GM19351 (cell line): ENCODE measurements around the gene GRM5.
"Not testable (repeated sequence)": the region's sequence is repeated elsewhere in the genome, so short reads cannot be mapped to it uniquely, and the experiment has no call there.

Experiments used
- ATAC-seq: cut with Tn5 transposase; IDR thresholded peaks from one replicate; pipeline ENCODE4 v1.9.1; 2021; ENCODE audit warnings: mild to moderate bottlenecking, moderate library complexity; ENCODE audit not compliant: unreplicated experiment

Gene GRM5

DNA sequence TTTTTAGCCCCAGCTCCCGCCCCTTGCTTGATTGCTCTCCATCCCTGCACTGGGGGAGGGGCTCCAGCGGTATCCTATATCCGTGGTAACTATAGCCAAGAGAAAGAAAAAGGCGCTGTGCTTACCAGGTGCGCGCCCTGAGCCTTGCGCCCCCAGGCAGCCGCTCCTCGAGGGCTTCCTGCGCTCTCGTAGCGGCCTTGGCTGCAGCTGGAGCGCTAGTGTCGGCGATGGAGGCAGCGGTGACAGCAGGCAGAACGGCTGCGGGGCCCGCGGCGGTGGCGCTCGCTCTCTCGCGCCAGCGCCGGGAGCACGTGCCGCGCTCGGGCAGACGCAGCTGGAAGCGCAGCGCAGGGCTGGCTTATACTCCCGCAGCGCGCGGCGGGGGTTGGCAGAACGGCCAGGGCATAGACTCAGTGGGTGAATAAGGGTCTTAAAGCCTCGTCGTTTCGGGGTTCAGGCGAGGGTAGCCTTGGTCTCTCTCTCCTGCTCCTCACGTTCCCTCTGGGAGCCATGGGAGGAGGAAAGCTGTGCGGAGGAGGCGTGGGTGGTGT is at the start of gene GRM5:
Gene GRM5, minus strand, starts transcription at position 332 of the 551 bp plus-strand sequence. CDS start 18,110 bp downstream, outside the sequence.
- ATAC-seq: not testable (repeated sequence)

DNA sequence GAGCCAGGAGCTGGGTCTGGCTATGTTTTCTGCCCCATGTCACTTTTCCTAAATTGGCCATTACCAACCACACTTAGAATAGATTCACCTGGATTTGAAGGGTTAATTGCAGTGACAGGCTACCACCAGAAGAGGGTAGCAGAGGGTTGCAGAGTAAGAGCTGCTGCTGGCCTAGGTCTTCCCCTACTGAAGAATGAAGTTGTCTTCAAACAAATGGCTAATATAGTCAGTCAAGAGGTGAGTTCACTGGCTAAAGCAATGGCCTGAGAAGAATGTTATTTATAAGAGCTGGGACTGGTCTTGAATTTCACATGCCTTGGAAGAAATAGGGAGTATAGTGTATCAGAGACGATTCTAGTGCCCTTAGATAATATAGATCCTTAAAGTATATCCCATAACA is 32.2 kb upstream of the GRM5 start:
- ATAC-seq: peak; percentile 96

DNA sequence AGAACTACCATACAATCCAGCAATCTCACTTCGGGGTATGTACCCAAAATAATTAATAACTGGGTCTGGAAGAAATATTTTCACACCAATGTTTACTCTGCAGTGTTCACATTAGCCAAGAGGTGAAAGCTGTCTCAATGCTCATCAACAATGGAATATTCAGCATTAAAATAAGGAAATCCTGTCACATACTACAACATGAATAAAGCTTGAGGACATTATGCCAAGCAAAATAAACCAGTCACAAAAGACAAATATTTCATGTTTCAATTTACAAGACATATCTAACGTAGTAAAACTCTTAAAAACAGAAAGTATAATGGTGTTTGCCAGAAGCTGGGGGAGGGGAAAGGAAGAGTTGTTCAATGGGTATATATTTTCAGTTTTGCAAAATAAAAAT is 28.0 kb upstream of the GRM5 start:
- ATAC-seq: not testable (repeated sequence)

DNA sequence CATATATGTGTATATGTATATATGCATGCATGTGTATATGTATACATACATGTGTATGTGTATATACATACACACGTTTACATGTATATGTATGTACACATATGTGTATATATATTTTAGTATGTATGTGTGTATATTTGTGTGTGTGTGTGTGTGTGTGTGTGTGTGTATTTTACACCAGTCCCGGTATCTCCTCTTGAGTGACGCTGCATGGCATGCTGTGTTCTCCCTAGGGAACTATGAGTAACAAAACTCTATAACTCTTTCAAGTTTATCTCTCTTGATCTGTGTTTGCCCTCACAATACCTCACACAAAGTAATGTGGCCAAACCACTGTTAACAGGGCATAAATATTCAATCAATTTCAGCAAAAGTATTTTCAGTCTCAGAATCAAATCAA is 19.2 kb upstream of the GRM5 start:
- not testable (repeated sequence) for ATAC-seq

DNA sequence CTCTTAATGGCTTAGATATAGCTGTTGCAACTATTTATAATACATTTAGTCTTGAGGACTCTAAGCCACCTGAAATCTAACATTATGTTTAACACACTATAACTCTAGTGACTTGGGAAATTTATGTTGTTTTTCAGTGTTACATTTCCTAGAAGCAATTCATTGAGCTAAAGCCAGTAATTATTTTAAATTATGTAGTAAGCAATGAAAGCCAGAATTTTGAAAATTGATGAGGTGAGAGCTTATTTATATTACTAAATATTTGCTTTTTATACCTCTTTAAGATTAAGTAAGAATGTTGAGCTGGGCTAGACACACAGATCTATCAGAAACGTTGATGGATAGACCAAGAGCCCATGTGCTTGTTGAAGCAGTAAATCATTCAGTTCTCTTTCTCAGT is 5.1 kb upstream of the GRM5 start:
- not testable (repeated sequence) for ATAC-seq

DNA sequence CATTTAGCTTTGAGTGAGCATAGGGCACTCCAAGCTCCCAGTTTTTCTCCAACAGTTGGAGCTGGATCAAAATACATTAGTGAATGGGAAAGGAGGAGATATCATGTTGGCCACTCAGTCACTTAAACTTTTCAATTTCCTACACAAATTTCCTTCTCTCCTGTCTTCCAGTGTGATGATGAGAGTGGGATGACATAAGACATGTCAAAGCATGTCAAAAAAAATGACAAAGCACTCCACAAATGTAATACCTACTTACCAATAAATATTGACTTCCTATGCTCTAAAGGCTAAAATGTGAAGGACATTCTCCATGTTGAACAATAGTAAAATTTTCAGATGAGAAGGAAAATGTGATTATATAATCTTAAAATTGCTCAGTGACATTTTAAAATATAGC is 1.5 kb upstream of the GRM5 start:
- no peak for ATAC-seq

DNA sequence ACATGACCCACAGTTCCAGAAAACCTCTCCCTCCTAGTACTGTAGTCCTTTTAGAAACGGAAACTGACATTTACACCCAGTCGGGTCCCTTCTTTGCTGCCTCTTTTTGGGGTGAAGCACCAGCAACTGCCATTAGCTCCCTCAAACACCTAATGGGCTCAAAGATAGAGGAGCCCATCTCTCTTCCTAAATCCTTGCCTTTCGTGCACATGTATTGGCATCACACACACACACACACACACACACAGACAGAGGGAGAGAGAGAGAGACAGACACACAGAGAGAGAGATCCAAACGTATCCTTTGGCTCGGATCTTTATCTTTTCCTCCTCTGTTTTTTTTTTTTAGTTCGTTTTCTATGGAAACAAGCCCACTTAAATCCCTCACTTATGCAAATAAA is 716 bp downstream of the GRM5 start:
- ATAC-seq: no peak

DNA sequence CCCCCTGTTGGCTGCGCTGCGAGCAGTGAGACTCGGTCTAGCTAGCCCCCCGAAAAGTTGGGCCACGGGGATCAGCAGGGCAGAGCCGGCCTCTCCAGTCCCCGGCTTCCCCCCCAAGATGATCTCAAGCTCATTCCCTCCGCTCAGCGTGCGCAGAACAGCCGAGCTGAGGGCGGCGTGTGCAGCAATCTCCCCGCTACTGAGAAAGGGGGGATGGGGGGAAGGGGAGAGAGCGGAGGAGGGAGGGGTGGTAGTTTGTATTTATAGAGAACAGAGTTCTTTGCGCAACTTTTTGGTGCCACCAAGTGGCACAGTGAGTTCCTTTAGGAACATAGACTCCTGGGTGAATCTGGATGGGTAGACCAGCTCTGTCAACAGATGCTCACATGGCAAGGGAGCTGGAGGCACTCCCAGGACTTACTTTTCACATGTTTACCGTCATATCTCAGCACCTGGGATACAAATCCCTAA is 2.3 kb downstream of the GRM5 start:
- not testable (repeated sequence) for ATAC-seq

DNA sequence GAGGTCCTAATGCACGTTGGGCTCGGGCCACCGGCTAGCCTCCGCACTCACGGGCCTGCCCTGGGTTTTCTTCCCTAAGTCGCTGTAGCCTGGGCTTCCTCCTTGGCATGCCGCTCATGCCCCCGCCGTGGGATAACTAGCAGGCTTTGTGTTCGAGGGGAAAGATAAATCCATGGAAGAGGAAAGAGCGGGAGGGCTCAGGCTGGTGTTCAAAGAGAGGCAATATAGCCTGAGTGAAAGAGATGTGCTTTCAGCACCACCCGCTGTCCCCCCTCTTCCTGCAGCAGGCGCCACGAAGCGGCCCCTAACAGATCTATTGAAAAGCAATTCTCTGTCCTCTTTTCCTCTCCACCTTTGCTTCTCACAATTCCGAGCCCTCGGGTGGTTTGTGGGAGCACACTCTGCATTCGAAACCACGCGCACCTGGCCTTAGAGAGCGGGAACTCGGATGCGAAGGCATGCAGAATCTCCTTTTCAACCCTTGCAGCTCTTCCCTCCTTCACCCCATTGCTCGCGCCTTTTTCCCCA is 2.9 kb downstream of the GRM5 start:
- ATAC-seq: not testable (repeated sequence)

DNA sequence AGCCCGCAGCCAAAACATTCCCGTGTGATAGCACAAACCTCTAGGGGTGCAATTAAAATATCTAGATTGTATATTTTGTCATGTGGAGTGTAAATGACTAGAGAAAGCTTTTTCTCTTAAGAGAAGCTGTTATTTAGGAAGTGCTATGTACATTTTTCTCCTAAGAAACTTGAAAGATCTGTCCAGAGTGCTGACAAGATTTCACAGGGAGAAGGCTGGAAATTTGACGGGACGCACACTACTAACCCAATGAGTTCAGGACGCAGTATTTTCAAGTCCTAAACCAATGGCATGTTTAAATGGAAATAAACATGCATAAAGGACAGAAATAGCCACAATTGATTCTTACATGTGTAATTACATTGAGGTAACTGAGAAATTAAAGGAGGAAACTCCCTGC is 3.9 kb downstream of the GRM5 start:
- ATAC-seq: not testable (repeated sequence)

DNA sequence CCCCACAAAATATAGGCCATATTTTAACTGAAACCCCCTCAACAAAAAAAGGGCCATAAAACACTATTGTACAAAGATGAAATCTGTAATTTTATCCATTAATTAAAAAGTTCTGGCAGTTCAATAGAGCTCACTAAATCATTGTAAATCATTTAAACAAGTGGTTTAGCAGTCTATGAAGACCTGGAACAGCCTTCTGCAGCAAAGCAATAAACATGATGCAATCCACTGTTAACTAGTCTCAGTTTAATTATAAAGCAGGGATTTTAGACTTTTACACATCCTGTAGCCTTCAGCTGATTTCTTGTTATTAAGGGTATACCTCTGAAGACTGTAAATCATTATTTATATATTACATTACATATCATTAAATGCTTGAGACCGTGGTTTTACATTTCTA is 8.4 kb downstream of the GRM5 start:
- ATAC-seq: not testable (repeated sequence)

DNA sequence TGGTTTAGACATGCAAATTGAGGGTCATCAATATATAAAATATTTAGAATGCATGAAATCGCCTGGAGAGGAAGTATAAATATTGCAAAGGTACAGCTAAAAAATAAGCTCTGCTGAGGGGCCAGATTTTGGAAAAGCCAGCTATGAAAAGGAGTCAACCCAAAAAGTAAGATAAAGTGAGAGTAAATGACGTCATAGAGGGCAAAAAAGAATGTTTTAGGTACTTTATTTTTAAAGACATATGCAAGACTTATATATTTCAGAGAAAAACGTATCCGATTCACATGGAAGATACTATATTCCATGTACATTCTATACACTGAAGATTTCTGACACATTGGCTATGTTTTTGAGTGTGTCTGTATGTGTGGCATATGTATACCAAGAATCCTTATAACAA is 13.6 kb downstream of the GRM5 start:
- ATAC-seq: no peak

DNA sequence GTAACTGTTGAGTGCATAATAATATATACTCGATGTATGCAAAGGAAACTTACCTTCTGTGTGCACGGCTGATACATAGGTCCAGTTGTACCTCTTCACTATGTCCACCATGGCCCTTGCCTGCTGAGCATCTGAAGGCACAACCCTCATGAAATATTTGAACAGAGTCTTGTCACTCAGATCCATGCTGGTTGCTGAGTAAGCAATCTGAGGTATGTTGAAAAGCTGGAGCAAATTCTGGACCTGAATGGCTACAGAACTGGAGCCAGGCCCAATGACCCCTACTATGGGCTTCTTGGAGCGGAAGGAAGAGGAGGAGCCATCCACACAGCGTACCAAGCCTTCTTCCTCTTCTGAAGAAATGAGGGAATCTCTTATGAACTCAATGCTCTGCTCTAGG is 18.6 kb downstream of the GRM5 start:
- ATAC-seq: not testable (repeated sequence)

DNA sequence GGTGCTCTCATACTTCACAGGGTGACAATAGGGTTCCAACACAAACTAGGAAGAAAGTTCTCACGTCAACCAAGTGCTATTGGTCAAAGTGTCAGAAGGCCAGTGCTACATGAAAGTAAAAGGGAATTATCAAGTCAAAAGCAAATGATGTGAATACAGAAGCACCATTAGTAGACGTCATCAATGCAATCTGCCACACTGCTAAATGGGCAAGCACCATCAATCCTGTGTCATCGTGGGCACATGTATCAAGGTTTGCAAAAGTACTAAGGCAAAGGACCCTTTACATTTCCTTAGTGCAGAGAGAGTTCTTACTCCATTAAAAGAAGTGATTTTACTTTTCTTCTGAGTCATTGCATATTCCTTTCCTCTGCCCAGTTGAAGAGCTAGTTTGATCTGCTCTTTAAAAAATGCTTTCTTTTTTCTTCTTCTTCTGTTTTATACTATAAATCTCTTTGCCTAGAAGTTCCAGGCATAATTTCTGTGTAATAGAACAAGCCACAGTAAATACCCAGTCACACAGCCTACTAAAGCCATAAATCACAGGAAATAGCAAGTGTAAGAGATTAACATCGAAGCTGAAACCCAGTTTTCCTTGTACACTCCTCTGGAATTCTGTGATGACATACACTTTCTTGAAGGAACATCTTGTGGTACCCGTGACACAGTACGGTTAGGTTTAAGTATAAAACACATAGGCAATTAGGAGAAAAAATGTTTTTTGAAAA is 21.8 kb downstream of the GRM5 start:
- ATAC-seq: not testable (repeated sequence)

DNA sequence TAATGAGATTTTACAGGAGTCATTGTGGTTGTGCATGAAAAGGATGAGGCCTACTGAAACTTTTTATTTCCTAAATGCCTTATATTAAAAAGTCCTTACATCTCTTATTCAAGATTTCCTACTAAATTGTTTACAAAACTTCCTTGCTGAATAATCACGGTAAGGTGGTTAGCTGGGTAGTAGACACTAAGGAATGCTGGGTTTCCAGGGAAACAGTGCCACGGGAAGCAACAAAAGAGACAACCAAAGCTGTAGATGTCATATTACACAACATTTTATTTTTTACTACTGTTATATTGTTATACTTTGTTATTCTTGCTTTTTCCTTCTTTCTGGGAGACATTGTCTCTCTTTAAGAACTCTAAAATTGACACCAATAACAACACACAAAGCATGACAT is 36.1 kb downstream of the GRM5 start:
- not testable (repeated sequence) for ATAC-seq

DNA sequence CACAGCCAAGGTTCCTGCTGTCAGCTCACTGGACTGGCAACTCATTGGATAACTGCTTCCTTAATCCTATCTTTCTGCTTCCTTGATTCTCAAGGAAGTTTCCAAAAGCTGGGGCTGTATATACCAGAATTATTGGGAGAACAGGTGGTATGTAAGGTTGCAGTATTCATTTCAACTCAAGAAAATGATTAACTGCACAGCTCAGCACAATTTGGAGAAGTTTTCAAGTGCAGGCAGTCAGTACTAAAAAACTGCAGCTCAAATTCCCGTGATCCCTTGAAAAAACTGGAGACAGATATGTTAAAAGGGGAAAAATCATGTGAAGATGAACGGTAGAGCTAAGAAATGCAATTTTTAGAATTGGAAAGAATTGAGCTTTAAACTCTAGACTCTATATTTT is 44.4 kb downstream of the GRM5 start:
- no peak for ATAC-seq

DNA sequence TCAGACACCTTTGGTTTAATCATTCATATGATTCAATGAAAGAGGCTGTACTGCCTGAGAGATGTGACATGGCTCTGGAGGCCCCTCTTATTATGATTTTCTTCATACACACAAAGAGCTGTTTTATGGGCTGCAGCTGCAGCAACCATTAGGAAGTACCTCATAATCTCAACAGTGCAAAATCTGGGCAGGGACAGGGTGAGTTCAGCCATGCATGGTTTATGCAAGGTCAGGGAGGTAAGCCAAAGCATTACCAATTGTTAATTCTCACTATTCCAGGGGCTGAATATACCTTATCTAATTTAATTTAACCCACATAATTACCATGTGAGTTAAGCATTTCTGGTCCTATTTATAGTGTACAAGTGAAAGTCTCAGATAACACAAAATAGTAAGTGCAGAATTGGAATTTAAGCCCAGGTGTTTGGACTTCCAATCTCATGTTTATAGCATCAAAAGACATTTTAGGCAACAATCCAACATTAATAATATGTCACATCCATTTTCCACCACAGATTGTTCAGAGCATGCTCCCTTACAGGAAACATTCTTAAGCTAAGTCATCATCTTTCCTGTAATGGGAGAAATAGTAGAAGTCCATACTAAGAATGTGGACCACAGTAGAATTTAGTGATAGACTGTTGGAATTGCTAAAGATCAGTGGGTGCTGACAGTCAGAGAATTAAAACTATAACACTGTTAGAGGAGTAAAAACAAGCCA is 45.8 kb downstream of the GRM5 start:
- not testable (repeated sequence) for ATAC-seq

DNA sequence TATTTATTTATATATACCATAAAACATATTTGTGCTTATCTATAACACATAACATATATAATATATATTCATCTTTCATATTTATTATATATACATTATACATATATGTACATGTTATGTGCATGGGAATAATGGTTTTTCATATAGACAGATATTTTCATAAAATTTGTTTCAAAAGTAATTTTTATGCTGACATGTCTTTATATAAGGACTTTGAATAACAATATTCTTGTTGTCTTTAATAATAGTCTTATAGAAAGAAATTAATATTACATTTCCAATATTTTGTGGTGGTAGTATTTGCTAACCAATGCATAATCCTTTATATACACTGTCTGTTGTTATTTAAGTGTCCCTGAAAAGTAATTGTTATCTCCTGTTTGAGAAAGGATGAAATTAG is 49.6 kb downstream of the GRM5 start:
- ATAC-seq: no peak

DNA sequence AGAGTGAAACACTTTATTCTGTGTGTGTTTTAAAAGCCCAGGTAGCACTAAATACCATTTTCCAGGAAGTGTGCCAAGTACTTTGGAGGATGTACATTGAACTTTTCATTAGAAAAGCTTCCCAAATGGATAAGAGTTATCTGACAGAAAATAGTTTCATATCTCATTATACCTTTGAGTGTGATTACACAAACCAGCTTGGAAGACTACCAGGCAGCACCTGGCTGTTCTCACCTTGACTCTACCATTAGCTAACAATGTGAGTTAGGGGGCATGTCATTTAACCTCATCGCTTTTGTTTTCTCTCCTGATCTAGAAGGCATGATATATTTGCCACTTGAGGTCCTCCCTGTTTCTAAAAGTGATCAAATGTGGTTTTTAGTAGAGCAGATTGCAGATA is 50.2 kb downstream of the GRM5 start:
- no peak for ATAC-seq

DNA sequence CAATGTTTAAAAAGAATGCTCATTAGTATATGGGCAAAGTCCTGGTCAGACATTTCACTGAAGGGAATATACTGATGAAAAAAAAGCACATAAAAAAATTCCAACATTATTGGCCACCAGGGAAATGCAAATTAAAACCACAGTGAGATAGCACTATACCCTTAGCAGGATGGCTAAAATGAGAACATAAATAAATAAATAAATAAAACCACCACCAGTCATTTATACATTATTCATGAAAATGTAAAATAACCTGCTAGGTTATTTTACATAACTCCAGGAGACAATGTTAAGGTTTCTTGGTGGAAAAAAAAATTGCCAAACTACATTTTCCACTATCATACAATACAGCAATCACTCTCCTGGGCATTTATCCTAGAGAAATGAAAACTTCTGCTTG is 64.9 kb downstream of the GRM5 start:
- not testable (repeated sequence) for ATAC-seq

DNA sequence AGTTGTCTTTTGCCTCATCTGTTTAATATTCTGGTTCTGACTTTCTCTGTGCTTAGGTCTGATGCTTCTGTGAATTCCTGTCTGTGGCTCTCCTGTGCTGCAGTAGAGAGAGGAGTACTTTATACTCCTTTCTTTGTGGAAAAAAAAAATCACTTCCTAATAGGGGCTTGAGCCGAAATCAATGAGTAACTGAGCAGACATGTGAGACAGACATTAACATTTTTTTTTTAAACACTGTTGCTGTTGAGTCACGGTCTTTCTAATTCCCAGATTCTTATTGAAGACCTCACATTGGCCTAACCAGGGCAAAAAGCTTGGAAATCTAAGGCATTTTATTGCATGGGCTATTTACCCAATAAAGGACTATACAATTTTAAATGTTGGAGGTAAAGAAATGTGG is 86.1 kb downstream of the GRM5 start:
- no peak for ATAC-seq

DNA sequence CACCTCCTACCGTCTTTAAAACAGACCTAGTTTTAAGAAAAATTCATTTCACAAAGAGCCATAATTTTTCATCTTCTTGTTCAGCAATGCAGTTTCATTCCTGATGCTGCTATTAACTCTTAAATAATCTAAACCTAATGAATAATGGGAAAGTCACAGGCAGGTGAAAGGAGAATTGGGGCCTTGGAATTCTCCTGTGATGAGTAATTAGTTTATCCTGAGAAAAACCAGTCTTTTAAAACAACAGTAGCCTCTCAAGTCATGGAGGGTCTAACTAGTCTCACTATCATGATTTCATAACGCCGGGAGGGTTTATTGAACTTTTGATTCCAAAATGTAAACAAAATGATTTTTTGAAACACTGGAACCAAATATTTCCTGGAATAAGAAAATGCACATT is 86.8 kb downstream of the GRM5 start:
- ATAC-seq: not testable (repeated sequence)
